HG03432 (cell line): ENCODE results near the gene KDELR3.

Source experiments
- ATAC-seq: cut with Tn5 transposase; IDR thresholded peaks from one replicate; pipeline ENCODE4 v1.9.1; 2021; ENCODE audit warnings: mild to moderate bottlenecking, moderate library complexity; ENCODE audit not compliant: unreplicated experiment

The KDELR3 gene

GRCh38 chr22:38481162-38481870 is 13.4 kb downstream of the KDELR3 start:
- no peak for ATAC-seq

DNA sequence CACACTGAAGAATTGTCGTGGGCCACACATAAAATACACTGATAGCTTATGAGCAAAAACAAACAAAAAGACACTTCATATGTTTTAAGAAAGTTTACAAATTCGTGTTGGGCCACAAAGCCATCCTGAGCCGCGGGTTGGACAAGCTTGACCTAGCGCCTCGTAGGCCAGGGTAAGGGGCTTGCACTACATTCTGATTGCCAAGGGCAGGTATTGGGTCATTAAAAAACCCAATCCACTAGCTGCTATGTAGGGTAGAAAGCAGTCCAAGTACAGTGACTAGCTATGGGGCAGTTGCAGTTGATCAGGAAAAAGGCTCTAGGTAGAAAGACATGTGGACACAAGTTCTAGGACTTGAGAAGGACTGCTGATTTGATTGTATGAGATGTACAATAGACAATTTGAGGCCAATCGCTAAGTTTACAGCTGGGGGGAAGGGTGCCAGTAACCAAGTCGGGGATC is 14.0 kb downstream of the KDELR3 start:
- no peak for ATAC-seq

GRCh38 chr22:38482662-38483308 is 14.9 kb downstream of the KDELR3 start:
- ATAC-seq = no peak

DNA sequence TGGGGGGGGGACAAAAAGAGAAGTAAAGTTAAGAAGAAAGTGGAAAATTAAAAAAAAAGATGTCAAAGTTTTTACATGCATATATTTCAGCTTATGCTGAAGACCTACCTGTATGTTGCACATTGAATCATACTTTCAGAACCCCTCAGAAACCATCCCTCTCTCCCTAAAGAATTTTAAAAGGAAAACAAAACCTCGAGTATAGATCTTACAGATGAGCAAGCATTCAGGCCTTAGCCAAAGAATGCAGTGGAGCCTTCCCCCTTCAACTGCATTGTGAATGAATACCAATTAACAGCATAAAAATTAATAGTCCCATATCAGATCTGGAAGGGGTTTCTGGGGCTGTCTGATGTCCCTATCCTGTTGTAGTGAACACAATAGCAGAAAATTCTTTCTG is 16.3 kb downstream of the KDELR3 start:
- ATAC-seq = no peak

DNA sequence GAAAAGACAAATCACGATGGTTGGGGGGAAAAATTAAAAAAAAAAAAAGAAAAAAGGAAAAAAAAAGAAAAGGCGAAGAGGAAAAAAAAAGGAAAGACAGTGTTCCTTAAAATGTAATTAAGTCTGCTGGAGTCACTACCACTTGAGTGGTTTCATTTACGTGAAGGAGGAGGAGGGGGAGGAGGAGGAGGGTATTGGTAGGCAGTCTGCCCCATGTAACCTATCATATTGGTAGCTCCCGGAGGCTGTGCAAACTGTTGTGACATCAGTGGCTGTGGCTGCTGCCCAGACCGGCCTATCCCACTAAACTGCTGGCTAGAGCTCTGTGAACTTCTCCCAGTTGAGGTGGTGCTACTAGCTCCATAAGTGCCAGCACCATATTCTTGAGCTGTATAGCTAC is 17.9 kb downstream of the KDELR3 start:
- ATAC-seq = no peak

GRCh38 chr22:38487946-38488345 is 20.1 kb downstream of the KDELR3 start:
- ATAC-seq = no peak

DNA sequence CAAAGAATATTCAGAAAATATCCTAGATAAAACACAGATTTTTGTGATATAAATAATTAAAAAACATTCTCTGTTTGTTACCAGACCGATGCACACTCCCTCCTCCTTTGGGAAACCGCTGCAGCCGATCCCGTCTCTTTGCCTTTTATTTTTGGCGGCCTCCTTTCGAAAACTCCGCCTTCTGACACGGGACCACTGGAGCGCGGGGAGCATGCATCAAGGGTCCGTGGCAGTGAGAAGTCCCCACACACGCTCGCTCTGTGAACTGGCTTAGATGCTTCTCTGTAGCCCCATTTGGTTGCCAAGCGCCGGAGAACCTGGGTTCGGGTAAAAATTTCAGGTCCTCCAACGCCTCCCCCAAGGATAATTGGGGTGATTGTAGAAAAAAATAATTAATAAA is 21.2 kb downstream of the KDELR3 start:
- ATAC-seq = no peak

DNA sequence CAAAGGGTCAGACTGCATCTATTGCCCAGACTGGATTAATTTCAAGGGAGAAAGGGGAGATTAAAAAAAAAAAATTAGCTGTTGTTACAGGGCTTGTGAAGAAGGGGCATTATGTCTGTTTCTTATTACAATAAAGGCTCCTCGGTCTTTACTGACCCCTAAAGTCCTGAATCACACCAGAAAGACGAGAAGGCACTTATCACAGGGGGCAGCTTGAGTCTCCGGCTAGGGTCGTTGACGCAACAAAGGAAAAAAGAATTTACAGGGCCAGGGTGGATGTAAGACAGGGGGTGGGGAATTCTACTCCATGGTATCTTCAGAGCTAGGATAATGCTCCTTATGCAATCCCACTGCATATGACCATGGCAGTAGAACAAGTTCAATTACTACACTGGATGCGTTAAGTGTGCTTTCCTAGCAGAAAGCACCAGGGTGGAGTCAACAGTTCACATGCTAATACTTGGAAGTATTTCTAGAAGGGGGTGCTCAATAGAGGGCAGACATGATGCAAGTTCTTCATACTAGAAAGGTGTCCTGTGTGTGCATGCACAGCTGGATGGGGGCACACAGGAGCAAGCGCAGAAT is 21.8 kb downstream of the KDELR3 start:
- ATAC-seq = no peak

GRCh38 chr22:38490475-38490874 is 22.6 kb downstream of the KDELR3 start:
- no peak for ATAC-seq

DNA sequence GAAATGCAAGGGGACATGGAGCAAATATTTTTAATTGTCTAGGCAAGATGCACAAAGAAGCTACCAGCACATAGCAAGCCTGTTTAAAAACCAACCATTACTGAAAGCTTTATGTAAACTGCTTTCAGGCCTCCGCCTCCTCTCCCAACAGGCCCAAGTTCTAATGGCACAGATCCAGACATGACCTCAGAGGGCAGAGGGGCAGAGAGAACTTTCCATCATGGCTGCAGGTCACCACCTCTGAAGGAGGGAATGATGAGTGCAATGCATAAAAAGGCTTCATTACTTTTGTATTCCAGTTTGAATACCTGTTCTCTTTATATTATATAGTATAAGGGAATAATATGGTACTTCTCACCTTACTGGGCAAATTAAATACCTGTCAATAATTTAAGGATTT is 23.0 kb downstream of the KDELR3 start:
- no peak for ATAC-seq

GRCh38 chr22:38491707-38492348 is 23.9 kb downstream of the KDELR3 start:
- no peak for ATAC-seq

GRCh38 chr22:38494498-38494897 is 26.6 kb downstream of the KDELR3 start:
- ATAC-seq = no peak

GRCh38 chr22:38494939-38495338 is 27.0 kb downstream of the KDELR3 start:
- ATAC-seq = no peak

- no peak for ATAC-seq
Observed at GRCh38 chr22:38497869-38498268, 30.0 kb downstream of the KDELR3 start.

GRCh38 chr22:38501797-38502672 is 34.1 kb downstream of the KDELR3 start:
- no peak for ATAC-seq

DNA sequence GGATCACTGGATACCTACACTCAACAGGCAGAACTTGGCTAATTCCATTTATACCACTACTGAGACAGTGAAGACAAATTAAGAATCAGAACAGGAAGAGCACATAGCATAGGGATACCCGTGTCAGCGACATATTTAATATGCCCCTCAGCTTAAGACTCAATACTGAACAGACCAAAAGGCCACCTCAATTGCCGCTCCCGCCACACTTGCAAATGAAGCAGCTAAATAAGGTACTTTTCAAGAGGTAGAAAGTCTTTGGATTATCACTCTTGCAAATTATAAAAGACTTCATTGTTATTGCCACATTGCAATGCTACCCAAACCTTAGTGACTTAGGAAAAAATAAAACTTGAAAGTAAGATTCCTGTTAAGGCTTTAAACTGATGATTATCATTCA is 35.1 kb downstream of the KDELR3 start:
- ATAC-seq = no peak

- ATAC-seq = no peak
Observed at GRCh38 chr22:38504731-38505540, 37.0 kb downstream of the KDELR3 start.

DNA sequence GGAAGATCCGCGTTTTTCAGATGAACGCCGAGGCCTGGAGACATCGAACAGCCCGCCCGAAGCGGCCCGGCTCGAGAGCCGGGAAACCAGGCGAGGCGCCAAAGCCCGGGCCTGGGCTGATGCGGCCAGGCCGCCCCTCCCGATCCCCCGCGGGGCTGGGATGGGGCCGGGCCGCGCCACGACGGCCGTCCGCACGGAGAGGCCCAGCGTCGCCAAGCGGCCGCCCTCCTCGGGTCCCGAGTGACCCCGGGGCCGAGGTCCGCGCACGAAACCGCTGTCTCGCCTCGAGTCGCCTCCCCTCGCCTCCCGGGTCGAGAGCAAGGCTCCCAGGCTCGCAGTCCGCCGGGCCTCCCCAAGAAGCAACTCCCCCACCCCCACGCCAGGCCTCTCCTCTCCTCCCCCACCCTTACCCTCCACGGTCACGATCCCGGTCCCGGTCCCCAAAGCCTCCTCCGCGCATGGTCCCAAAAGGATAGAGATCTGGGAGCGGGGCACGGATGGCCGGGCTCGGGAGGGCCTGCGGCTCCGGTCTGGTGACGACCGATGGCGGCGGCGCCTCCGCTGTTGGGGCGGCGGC is 37.7 kb downstream of the KDELR3 start:
- peak; percentile 34 for ATAC-seq

DNA sequence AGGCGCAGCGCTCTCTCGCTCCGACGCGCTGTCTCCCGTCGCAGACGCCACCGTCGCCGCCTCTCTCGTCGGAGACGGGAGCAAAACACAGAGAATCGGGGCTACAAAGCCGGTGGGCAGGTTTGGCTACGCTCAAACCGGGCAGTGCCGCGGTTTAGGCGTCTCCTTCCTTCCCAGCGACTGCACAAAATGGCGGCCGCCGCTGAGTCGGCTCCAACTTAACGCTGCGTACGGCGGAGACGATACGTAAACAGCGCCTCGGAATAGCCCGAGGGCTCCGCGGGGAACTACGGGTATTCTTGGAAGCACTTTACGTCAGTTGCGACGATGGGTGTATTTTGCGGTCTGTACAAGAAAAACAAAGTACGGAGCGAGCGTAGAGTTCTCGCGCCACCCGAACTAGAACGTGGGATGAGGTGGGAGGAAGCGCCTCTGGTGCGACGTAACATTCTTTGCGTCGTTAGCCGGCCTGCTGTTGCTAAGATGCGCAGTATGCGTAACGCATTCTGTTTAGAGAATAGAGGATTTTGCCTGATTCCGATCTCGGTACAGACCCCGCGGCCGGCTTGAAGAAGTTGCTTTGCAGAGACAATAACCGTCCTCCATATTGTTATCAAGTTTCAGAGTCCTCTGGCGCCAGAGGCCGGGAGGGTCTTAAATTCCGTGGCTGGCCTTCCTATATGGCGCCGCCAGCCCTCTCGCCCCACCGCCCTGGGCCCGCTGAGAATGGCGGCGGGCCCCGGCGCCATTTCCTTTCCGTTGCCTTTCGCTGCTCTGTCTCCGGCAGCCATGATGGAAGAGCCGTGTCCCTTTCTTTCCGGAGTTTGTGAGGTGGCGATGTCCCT is 38.4 kb downstream of the KDELR3 start, which contains the start of gene DDX17:
TSS of gene DDX17 (minus strand) at position 194 of the 845 bp plus-strand sequence.
- ATAC-seq = peak; percentile 81
